HG03108 (cell line): ENCODE data around the gene CD8B.

ENCODE experiments used
- ATAC-seq: cut with Tn5 transposase; IDR thresholded peaks from one replicate; pipeline ENCODE4 v1.9.1; 2021; ENCODE audit warnings: moderate library complexity; ENCODE audit not compliant: unreplicated experiment

CD8B gene

GRCh38 chr2:86775338-86775737, 86.3 kb downstream of the CD8B start:
- ATAC-seq = no peak

GRCh38 chr2:86774862-86775261, 86.8 kb downstream of the CD8B start:
- ATAC-seq = no peak

- ATAC-seq = no peak
Observed at GRCh38 chr2:86772611-86773010, 89.1 kb downstream of the CD8B start.

- no peak for ATAC-seq
Observed at GRCh38 chr2:86770816-86771301, 90.8 kb downstream of the CD8B start.

- no peak for ATAC-seq
Observed at GRCh38 chr2:86769838-86770237, 91.8 kb downstream of the CD8B start.

- ATAC-seq = no peak
Observed at GRCh38 chr2:86768189-86768949, 93.3 kb downstream of the CD8B start.
